ENCODE data around the gene MARVELD2. TPM values are rescaled to one million over a fixed set of nuclear protein-coding genes. Genes with fewer than 3 reads are reported as not detected.
"Not testable (repeated sequence)": the region's sequence is repeated elsewhere in the genome, so short reads cannot be mapped to it uniquely, and the experiment has no call there.

The MARVELD2 gene
- total and polyA plus RNA-seq, 9 donors, result 0.14 to 3.2 (median 0.31) TPM

- 93% methylated on average over 2 of the region's 8 CpGs for WGBS (ENCODE audit: insufficient coverage)
- no peaks in the 10 kb centered on the region for H3K36me3 ChIP-seq (ENCODE audit: control insufficient read depth, insufficient read depth, low read length)
- no peak overlapping the region for H3K27ac ChIP-seq (ENCODE audit: low read length)
- H3K4me3 ChIP-seq (ENCODE audit: low read length), result no peak overlapping the region
- no peaks in the 10 kb centered on the region for H3K4me1 ChIP-seq (ENCODE audit: control insufficient read depth, insufficient read depth, low read length)
- no peaks in the 10 kb centered on the region for H3K9me3 ChIP-seq (replicated peaks; ENCODE audit: control insufficient read depth, low read depth, low read length)
- H3K27me3 ChIP-seq (ENCODE audit: control insufficient read depth, insufficient read depth, low read length), result no peaks in the 10 kb centered on the region
- no peak for DNase-seq
Measured at GRCh38 chr5:69449511-69449910, 34.6 kb downstream of the MARVELD2 start.

- no peak overlapping the region for H3K27ac ChIP-seq (ENCODE audit: low read length)
- H3K27me3 ChIP-seq (ENCODE audit: control insufficient read depth, insufficient read depth, low read length), result no peaks in the 10 kb centered on the region
- DNase-seq, result no peak
- 88% methylated on average over 1 of the region's 1 CpG for WGBS (ENCODE audit: insufficient coverage)
- no peaks in the 10 kb centered on the region for H3K4me1 ChIP-seq (ENCODE audit: control insufficient read depth, insufficient read depth, low read length)
- H3K9me3 ChIP-seq (replicated peaks; ENCODE audit: control insufficient read depth, low read depth, low read length), result no peaks in the 10 kb centered on the region
- no peaks in the 10 kb centered on the region for H3K36me3 ChIP-seq (ENCODE audit: control insufficient read depth, insufficient read depth, low read length)
- no peak overlapping the region for H3K4me3 ChIP-seq (ENCODE audit: low read length)
Measured at GRCh38 chr5:69450116-69450515, 35.2 kb downstream of the MARVELD2 start.

- H3K9me3 ChIP-seq (replicated peaks; ENCODE audit: control insufficient read depth, low read depth, low read length); H3K4me3 ChIP-seq (ENCODE audit: low read length); H3K4me1 ChIP-seq (ENCODE audit: control insufficient read depth, insufficient read depth, low read length); H3K27ac ChIP-seq (ENCODE audit: low read length); DNase-seq; H3K27me3 ChIP-seq (ENCODE audit: control insufficient read depth, insufficient read depth, low read length); H3K36me3 ChIP-seq (ENCODE audit: control insufficient read depth, insufficient read depth, low read length): not testable (repeated sequence)
- WGBS (ENCODE audit: insufficient coverage), result no CpG with 5 or more reads among the region's 8 CpGs
Measured at GRCh38 chr5:69450527-69450926, 35.6 kb downstream of the MARVELD2 start.

GRCh38 chr5:69451941-69452647 is 37.2 kb downstream of the MARVELD2 start:
- Histone ChIP-seq H3K27ac (ENCODE audit: low read length) (no peak overlapping the region), H3K36me3 (ENCODE audit: control insufficient read depth, insufficient read depth, low read length) (no peaks in the 10 kb centered on the region), H3K9me3 (replicated peaks; ENCODE audit: control insufficient read depth, low read depth, low read length) (no peaks in the 10 kb centered on the region), H3K4me3 (ENCODE audit: low read length) (no peak overlapping the region), H3K27me3 (ENCODE audit: control insufficient read depth, insufficient read depth, low read length) (no peaks in the 10 kb centered on the region), H3K4me1 (ENCODE audit: control insufficient read depth, insufficient read depth, low read length) (no peaks in the 10 kb centered on the region)
- WGBS (ENCODE audit: insufficient coverage), result no CpG with 5 or more reads among the region's 4 CpGs
- DNase-seq, result no peak

GRCh38 chr5:69453487-69453886 is 38.6 kb downstream of the MARVELD2 start:
- WGBS (ENCODE audit: insufficient coverage), result no CpG with 5 or more reads among the region's 3 CpGs
- DNase-seq; H3K4me3 ChIP-seq (ENCODE audit: low read length); H3K36me3 ChIP-seq (ENCODE audit: control insufficient read depth, insufficient read depth, low read length); H3K9me3 ChIP-seq (replicated peaks; ENCODE audit: control insufficient read depth, low read depth, low read length); H3K4me1 ChIP-seq (ENCODE audit: control insufficient read depth, insufficient read depth, low read length); H3K27ac ChIP-seq (ENCODE audit: low read length); H3K27me3 ChIP-seq (ENCODE audit: control insufficient read depth, insufficient read depth, low read length): not testable (repeated sequence)

- H3K9me3 ChIP-seq (replicated peaks; ENCODE audit: control insufficient read depth, low read depth, low read length), result no peaks in the 10 kb centered on the region
- H3K27ac ChIP-seq (ENCODE audit: low read length), result no peak overlapping the region
- no peaks in the 10 kb centered on the region for H3K4me1 ChIP-seq (ENCODE audit: control insufficient read depth, insufficient read depth, low read length)
- DNase-seq, result no peak
- no peaks in the 10 kb centered on the region for H3K27me3 ChIP-seq (ENCODE audit: control insufficient read depth, insufficient read depth, low read length)
- H3K36me3 ChIP-seq (ENCODE audit: control insufficient read depth, insufficient read depth, low read length), result no peaks in the 10 kb centered on the region
- 71% methylated on average over 6 of the region's 8 CpGs for WGBS (ENCODE audit: insufficient coverage)
- no peak overlapping the region for H3K4me3 ChIP-seq (ENCODE audit: low read length)
Measured at GRCh38 chr5:69454460-69455249, 39.7 kb downstream of the MARVELD2 start.

- not testable (repeated sequence) for H3K27me3 ChIP-seq (ENCODE audit: control insufficient read depth, insufficient read depth, low read length); H3K27ac ChIP-seq (ENCODE audit: low read length); H3K4me1 ChIP-seq (ENCODE audit: control insufficient read depth, insufficient read depth, low read length); H3K9me3 ChIP-seq (replicated peaks; ENCODE audit: control insufficient read depth, low read depth, low read length); DNase-seq; H3K4me3 ChIP-seq (ENCODE audit: low read length); H3K36me3 ChIP-seq (ENCODE audit: control insufficient read depth, insufficient read depth, low read length)
- WGBS (ENCODE audit: insufficient coverage), result 100% methylated on average over 1 of the region's 7 CpGs
Measured at GRCh38 chr5:69455428-69455988, 40.6 kb downstream of the MARVELD2 start.

- Histone ChIP-seq H3K27me3 (ENCODE audit: control insufficient read depth, insufficient read depth, low read length) (no peaks in the 10 kb centered on the region), H3K4me1 (ENCODE audit: control insufficient read depth, insufficient read depth, low read length) (no peaks in the 10 kb centered on the region), H3K36me3 (ENCODE audit: control insufficient read depth, insufficient read depth, low read length) (no peaks in the 10 kb centered on the region), H3K27ac (ENCODE audit: low read length) (no peak overlapping the region), H3K4me3 (ENCODE audit: low read length) (no peak overlapping the region), H3K9me3 (replicated peaks; ENCODE audit: control insufficient read depth, low read depth, low read length) (no peaks in the 10 kb centered on the region)
- DNase-seq, result no peak
- WGBS (ENCODE audit: insufficient coverage), result 90% methylated on average over 1 of the region's 1 CpG
Measured at GRCh38 chr5:69462170-69462569, 47.3 kb downstream of the MARVELD2 start.

GRCh38 chr5:69466375-69466774 is 51.5 kb downstream of the MARVELD2 start:
- H3K9me3 ChIP-seq (replicated peaks; ENCODE audit: control insufficient read depth, low read depth, low read length); H3K4me1 ChIP-seq (ENCODE audit: control insufficient read depth, insufficient read depth, low read length); DNase-seq; H3K4me3 ChIP-seq (ENCODE audit: low read length); H3K36me3 ChIP-seq (ENCODE audit: control insufficient read depth, insufficient read depth, low read length); H3K27ac ChIP-seq (ENCODE audit: low read length); H3K27me3 ChIP-seq (ENCODE audit: control insufficient read depth, insufficient read depth, low read length): not testable (repeated sequence)
- 92% methylated on average over 2 of the region's 3 CpGs for WGBS (ENCODE audit: insufficient coverage)

- H3K27ac ChIP-seq (ENCODE audit: low read length), result no peak overlapping the region
- no peaks in the 10 kb centered on the region for H3K27me3 ChIP-seq (ENCODE audit: control insufficient read depth, insufficient read depth, low read length)
- no peaks in the 10 kb centered on the region for H3K9me3 ChIP-seq (replicated peaks; ENCODE audit: control insufficient read depth, low read depth, low read length)
- H3K4me1 ChIP-seq (ENCODE audit: control insufficient read depth, insufficient read depth, low read length), result no peaks in the 10 kb centered on the region
- peak; percentile 3 for DNase-seq
- no peaks in the 10 kb centered on the region for H3K36me3 ChIP-seq (ENCODE audit: control insufficient read depth, insufficient read depth, low read length)
- no CpG with 5 or more reads among the region's 8 CpGs for WGBS (ENCODE audit: insufficient coverage)
- no peak overlapping the region for H3K4me3 ChIP-seq (ENCODE audit: low read length)
Measured at GRCh38 chr5:69467442-69468225, 52.7 kb downstream of the MARVELD2 start.

All from muscle of leg (tissue), 11 donors.